Loucy (cell line): ENCODE data around the gene EPN2.

ENCODE experiments used
- H2AFZ ChIP-seq: fragments of 200-600 bp; sonication (generic); 2 replicates; pipeline ENCODE4 v1.6.0; 2016; ENCODE audit warnings: antibody characterized with exemption, mild to moderate bottlenecking, low read length, moderate library complexity
- H3F3A ChIP-seq: fragments of 200-600 bp; 2 replicates; pipeline ENCODE4 v1.6.0; 2016; ENCODE audit warnings: antibody characterized with exemption, low read depth, mild to moderate bottlenecking
- H3K27me3 ChIP-seq: fragments of 200-600 bp; sonication (generic); 2 replicates; pipeline ENCODE4 v1.6.1; 2014; ENCODE audit warnings: low read length, mild to moderate bottlenecking; ENCODE audit not compliant: insufficient read depth, poor library complexity, severe bottlenecking
- H3K36me3 ChIP-seq: fragments of 200-600 bp; sonication (generic); 2 replicates; pipeline ENCODE4 v1.6.1; 2016; ENCODE audit warnings: low read length; ENCODE audit not compliant: insufficient read depth
- H3K4me1 ChIP-seq: fragments of 200-600 bp; sonication (generic); 2 replicates; pipeline ENCODE4 v1.5.1; 2014; ENCODE audit warnings: low read length, mild to moderate bottlenecking; ENCODE audit not compliant: insufficient read depth, poor library complexity, severe bottlenecking
- H3K4me2 ChIP-seq: fragments of 200-600 bp; sonication (generic); 2 replicates; pipeline ENCODE4 v1.6.0; 2014; ENCODE audit warnings: antibody characterized with exemption, low read length, low read depth, mild to moderate bottlenecking; ENCODE audit not compliant: poor library complexity, severe bottlenecking
- H3K4me3 ChIP-seq: fragments of 200-600 bp; sonication (generic); 2 replicates; pipeline ENCODE4 v1.5.1; 2014; ENCODE audit warnings: low read length, mild to moderate bottlenecking, mixed read lengths; ENCODE audit not compliant: poor library complexity, severe bottlenecking
- H3K79me2 ChIP-seq: fragments of 200-600 bp; sonication (generic); 2 replicates; pipeline ENCODE4 v1.6.1; 2014; ENCODE audit warnings: low read length; ENCODE audit not compliant: insufficient read depth
- H3K9ac ChIP-seq: fragments of 200-600 bp; sonication (generic); 2 replicates; pipeline ENCODE4 v1.6.0; 2014; ENCODE audit warnings: mild to moderate bottlenecking, low read depth, low read length, moderate library complexity; ENCODE audit not compliant: poor library complexity, severe bottlenecking
- H3K9me2 ChIP-seq: fragments of 200-600 bp; sonication (generic); replicated peaks from 2 replicates; pipeline ENCODE4 v1.6.1; 2016; ENCODE audit warnings: low read depth, low read length, mixed read lengths
- H3K9me3 ChIP-seq: fragments of 200-600 bp; sonication (generic); 2 replicates; pipeline ENCODE4 v1.6.1; 2014; ENCODE audit warnings: mild to moderate bottlenecking, antibody characterized with exemption, low read length, low read depth; ENCODE audit not compliant: insufficient read depth
- H4K20me1 ChIP-seq: fragments of 200-600 bp; sonication (generic); 2 replicates; pipeline ENCODE4 v1.6.0; 2014; ENCODE audit warnings: antibody characterized with exemption, low read length, mild to moderate bottlenecking; ENCODE audit not compliant: insufficient read depth, poor library complexity, severe bottlenecking
- CTCF ChIP-seq: fragments of 200-600 bp; sonication (generic); conservative IDR thresholded peaks from 2 replicates; pipeline ENCODE4 v1.5.1; 2014; ENCODE audit warnings: mild to moderate bottlenecking, antibody characterized with exemption, low read length
- EZH2phosphoT487 ChIP-seq: fragments of 200-600 bp; IDR thresholded peaks from 2 replicates; pipeline ENCODE4 v1.6.1; 2018; ENCODE audit warnings: antibody characterized with exemption, mild to moderate bottlenecking, moderate library complexity, borderline replicate concordance

Gene EPN2

GRCh38 chr17:19344311-19345066, 107.3 kb downstream of the EPN2 start:
- no peaks in the 10 kb centered on the region for H3K79me2 ChIP-seq
- H3K4me3 ChIP-seq = no peak overlapping the region
- H3F3A ChIP-seq = no peaks in the 10 kb centered on the region
- TF ChIP-seq CTCF (no peak), EZH2phosphoT487 (no peak)
- no peak overlapping the region for H3K4me2 ChIP-seq
- H3K27me3 ChIP-seq = no peaks in the 10 kb centered on the region
- no peaks in the 10 kb centered on the region for H4K20me1 ChIP-seq
- H3K9ac ChIP-seq = no peak overlapping the region
- H3K9me2 ChIP-seq = no peaks in the 10 kb centered on the region
- no peaks in the 10 kb centered on the region for H3K9me3 ChIP-seq
- no peaks in the 10 kb centered on the region for H3K36me3 ChIP-seq
- no peaks in the 10 kb centered on the region for H3K4me1 ChIP-seq
- H2AFZ ChIP-seq = no peak overlapping the region

- no peaks in the 10 kb centered on the region for H3K79me2 ChIP-seq
- no peak overlapping the region for H3K4me3 ChIP-seq
- no peaks in the 10 kb centered on the region for H3K36me3 ChIP-seq
- H3K9me3 ChIP-seq = no peaks in the 10 kb centered on the region
- no peak overlapping the region for H3K9ac ChIP-seq
- no peaks in the 10 kb centered on the region for H4K20me1 ChIP-seq
- H3K4me1 ChIP-seq = no peaks in the 10 kb centered on the region
- no peak overlapping the region for H2AFZ ChIP-seq
- no peaks in the 10 kb centered on the region for H3F3A ChIP-seq
- no peaks in the 10 kb centered on the region for H3K27me3 ChIP-seq
- H3K9me2 ChIP-seq = no peaks in the 10 kb centered on the region
- no peak for TF ChIP-seq CTCF
- no peak overlapping the region for H3K4me2 ChIP-seq
Observed at GRCh38 chr17:19345067-19345460, 107.9 kb downstream of the EPN2 start.

- Histone ChIP-seq H3K4me1 (no peaks in the 10 kb centered on the region), H3K9me3 (no peaks in the 10 kb centered on the region), H2AFZ (no peak overlapping the region), H3K4me2 (no peak overlapping the region), H3K4me3 (no peak overlapping the region), H3K27me3 (no peaks in the 10 kb centered on the region), H3K79me2 (no peaks in the 10 kb centered on the region), H4K20me1 (no peaks in the 10 kb centered on the region), H3K9ac (no peak overlapping the region), H3F3A (no peaks in the 10 kb centered on the region), H3K9me2 (no peaks in the 10 kb centered on the region), H3K36me3 (no peaks in the 10 kb centered on the region)
- TF ChIP-seq CTCF = no peak
- no peak for TF ChIP-seq EZH2phosphoT487
Observed at GRCh38 chr17:19345486-19346350, 108.6 kb downstream of the EPN2 start.
